Stimulated activated naive CD8-positive, alpha-beta T cell treated with anti-CD3 and anti-CD28 coated beads, Interleukin-15, Interleukin-2, amounts not matched to agents 100 ng/mL and 50 ng/mL, for 24 hours (primary cell): Measurements from ENCODE around the gene PCGF5.
A peak's percentile ranks its signal among the peaks of the same experiment; 100 is the strongest.
"Not testable (repeated sequence)": the region's sequence is repeated elsewhere in the genome, so short reads cannot be mapped to it uniquely, and the experiment has no call there.

Experiments used
- H3K27ac Mint-ChIP-seq: one replicate; pipeline ENCODE4 v1.8.0; 2021; ENCODE audit warnings: mild to moderate bottlenecking, mixed read lengths
- H3K27me3 Mint-ChIP-seq: one replicate; pipeline ENCODE4 v1.8.0; 2021; ENCODE audit warnings: mixed read lengths
- H3K36me3 Mint-ChIP-seq: one replicate; pipeline ENCODE4 v1.8.0; 2021; ENCODE audit warnings: low read depth, mixed read lengths
- H3K4me1 Mint-ChIP-seq: one replicate; pipeline ENCODE4 v1.8.0; 2021; ENCODE audit warnings: low read depth, mixed read lengths
- H3K4me3 Mint-ChIP-seq: one replicate; pipeline ENCODE4 v1.8.0; 2021; ENCODE audit warnings: mild to moderate bottlenecking, mixed read lengths
- H3K9me3 Mint-ChIP-seq: one replicate; pipeline ENCODE4 v1.8.0; 2021; ENCODE audit warnings: mixed read lengths

Gene PCGF5

DNA sequence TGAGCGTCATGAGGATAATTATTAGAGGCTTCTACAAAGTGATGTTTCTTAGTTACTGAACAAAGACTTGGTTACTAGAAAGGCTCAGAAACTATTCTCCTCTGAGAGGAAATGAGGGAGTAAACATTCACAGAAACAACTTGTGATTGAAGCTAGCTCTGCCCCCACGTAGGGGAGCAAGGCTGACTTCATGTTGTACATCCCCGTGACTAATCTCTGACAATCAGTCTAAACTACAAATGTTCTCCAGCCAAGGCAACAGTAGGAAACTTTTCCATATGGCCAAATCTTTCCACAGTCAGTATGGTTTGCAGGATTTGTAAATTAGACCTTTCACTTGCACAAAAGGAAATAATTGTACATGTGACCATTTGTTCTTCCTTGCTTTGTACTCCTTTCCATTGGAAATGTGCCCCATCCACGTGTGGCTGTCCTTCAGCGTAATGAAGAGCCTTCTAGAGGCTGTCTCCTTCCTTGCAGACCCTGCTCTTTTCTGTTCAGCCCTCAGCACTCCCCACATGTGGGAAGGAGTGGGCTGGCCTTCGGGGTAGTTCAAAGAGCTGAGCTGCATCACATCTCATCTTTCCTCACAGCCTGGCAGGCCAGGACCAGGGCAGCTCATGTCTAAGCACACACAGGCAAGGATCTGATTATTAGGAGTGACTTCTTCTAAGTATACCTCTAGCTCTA lies 93.5 kb downstream of the PCGF5 start:
- Mint-ChIP-seq H3K4me1 (peaks cover 7% of the 10 kb centered on the region), H3K27me3 (peaks cover 25% of the 10 kb centered on the region), H3K27ac (peak overlapping the region; percentile 83), H3K4me3 (peak overlapping the region; percentile 17), H3K36me3 (no peaks in the 10 kb centered on the region), H3K9me3 (no peaks in the 10 kb centered on the region)

- Mint-ChIP-seq H3K4me3 (no peak overlapping the region), H3K9me3 (no peaks in the 10 kb centered on the region), H3K36me3 (no peaks in the 10 kb centered on the region), H3K27me3 (peaks cover 16% of the 10 kb centered on the region), H3K27ac (no peak overlapping the region), H3K4me1 (peaks cover 7% of the 10 kb centered on the region)
Measured at GRCh38 chr10:91316486-91316885, 96.0 kb downstream of the PCGF5 start.

DNA sequence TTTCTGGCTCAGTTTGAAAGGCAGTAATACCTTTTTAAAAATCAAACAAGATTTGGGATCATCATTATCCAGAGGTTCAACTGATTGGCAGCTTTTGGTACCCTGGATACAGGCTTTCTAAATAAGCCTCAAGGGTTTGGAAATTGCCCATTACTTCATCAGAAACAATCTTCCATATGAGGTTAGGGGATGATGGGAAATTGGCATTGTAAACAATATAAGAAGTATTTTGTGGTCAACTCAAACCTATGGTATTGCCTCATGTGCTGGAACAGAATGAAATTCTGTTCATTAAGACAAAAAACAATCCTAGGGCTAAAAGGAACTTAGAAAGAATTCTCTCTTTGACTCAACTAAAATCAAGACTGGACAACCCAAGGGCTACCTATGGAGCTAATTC lies 97.1 kb downstream of the PCGF5 start:
- no peaks in the 10 kb centered on the region for H3K36me3 Mint-ChIP-seq
- no peak overlapping the region for H3K27ac Mint-ChIP-seq
- peaks cover 10% of the 10 kb centered on the region for H3K27me3 Mint-ChIP-seq
- no peaks in the 10 kb centered on the region for H3K9me3 Mint-ChIP-seq
- H3K4me3 Mint-ChIP-seq, result no peak overlapping the region
- peaks cover 7% of the 10 kb centered on the region for H3K4me1 Mint-ChIP-seq

- no peak overlapping the region for H3K27ac Mint-ChIP-seq
- H3K27me3 Mint-ChIP-seq, result peaks cover 5% of the 10 kb centered on the region
- peaks cover 2% of the 10 kb centered on the region for H3K4me1 Mint-ChIP-seq
- no peaks in the 10 kb centered on the region for H3K36me3 Mint-ChIP-seq
- H3K4me3 Mint-ChIP-seq, result no peak overlapping the region
- H3K9me3 Mint-ChIP-seq, result no peaks in the 10 kb centered on the region
Measured at GRCh38 chr10:91319336-91319735, 98.9 kb downstream of the PCGF5 start.

DNA sequence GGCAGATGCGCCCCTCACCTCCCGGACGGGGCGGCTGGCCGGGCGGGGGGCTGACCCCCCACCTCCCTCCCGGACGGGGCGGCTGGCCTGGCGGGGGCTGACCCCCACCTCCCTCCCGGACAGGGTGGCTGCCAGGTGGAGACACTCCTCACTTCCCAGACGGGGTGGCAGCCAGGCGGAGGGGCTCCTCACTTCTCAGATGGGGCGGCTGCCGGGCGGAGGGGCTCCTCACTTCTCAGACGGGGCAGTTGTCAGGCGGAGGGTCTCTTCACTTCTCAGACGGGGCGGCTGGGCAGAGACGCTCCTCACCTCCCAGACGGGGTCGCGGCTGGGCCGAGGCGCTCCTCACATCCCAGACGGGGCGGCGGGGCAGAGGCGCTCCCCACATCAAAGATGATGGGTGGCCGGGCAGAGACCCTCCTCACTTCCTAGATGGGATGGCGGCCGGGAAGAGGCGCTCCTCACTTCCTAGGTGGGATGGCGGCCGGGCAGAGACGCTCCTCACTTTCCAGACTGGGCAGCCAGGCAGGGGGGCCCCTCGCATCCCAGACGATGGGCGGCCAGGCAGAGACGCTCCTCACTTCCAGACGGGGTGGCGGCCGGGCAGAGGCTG lies 102.9 kb downstream of the PCGF5 start:
- not testable (repeated sequence) for H3K27me3 Mint-ChIP-seq, H3K4me1 Mint-ChIP-seq, H3K36me3 Mint-ChIP-seq, H3K27ac Mint-ChIP-seq, H3K4me3 Mint-ChIP-seq, H3K9me3 Mint-ChIP-seq

DNA sequence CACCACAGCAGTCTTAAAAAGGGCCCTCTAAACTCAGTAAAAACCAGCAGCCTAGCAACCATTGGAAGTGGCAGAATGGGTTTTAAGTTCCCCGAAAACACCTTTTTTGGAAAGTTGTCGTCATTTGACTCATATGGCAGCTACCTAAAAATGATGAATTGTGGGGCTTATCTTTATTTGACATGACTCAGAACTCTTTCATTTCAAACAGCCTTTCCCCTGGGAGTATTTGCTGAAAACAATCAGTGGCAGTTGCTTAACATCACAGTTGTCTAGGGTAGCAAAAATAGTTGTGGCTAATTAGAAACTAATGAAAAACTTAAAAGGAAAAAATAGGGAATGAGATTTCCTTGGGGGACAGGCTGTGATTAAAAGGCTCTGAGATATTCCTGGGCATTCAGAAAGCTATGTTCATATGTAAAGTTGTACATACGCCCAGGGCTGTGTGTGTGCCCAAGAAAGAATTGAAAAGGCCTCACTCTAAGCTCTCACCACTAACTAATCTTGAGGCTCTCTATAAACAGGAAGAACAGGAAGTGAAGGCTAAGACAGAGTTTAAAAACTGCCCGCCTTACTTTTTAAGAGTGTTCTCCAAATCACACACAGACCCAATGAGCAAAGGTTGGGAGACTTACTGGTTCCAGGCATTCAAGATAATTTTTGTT lies 108.0 kb downstream of the PCGF5 start:
- no peaks in the 10 kb centered on the region for H3K36me3 Mint-ChIP-seq
- H3K4me1 Mint-ChIP-seq, result no peaks in the 10 kb centered on the region
- no peak overlapping the region for H3K4me3 Mint-ChIP-seq
- peaks cover 12% of the 10 kb centered on the region for H3K9me3 Mint-ChIP-seq
- peaks cover 17% of the 10 kb centered on the region for H3K27me3 Mint-ChIP-seq
- H3K27ac Mint-ChIP-seq, result no peak overlapping the region
